CMK (cell line): ENCODE measurements around the gene FOXF1.

Source experiments
- DNase-seq: peaks from one replicate; pipeline ENCODE4 v3.0.0-alpha.2; 2010; ENCODE audit warnings: low read depth

FOXF1 gene

GRCh38 chr16:86505185-86505898 is 5.0 kb upstream of the FOXF1 start:
- DNase-seq: no peak

- DNase-seq: no peak
These were observed 4.1 kb upstream of the FOXF1 start for GRCh38 chr16:86505899-86506864.

GRCh38 chr16:86507173-86508027 is 2.9 kb upstream of the FOXF1 start:
- no peak for DNase-seq

GRCh38 chr16:86508028-86508946 is 2.0 kb upstream of the FOXF1 start:
- no peak for DNase-seq

GRCh38 chr16:86508947-86509758 is 1.2 kb upstream of the FOXF1 start:
- DNase-seq: no peak

GRCh38 chr16:86509759-86510464 is 415 bp upstream of the FOXF1 start:
- no peak for DNase-seq

- DNase-seq: no peak
These were observed 1.2 kb downstream of the FOXF1 start for GRCh38 chr16:86511317-86512161.

GRCh38 chr16:86512301-86512859 is 2.1 kb downstream of the FOXF1 start:
- no peak for DNase-seq

GRCh38 chr16:86512860-86513470 is 2.6 kb downstream of the FOXF1 start:
- no peak for DNase-seq

GRCh38 chr16:86513471-86514277 is 3.3 kb downstream of the FOXF1 start:
- no peak for DNase-seq

GRCh38 chr16:86514481-86515376 is 4.4 kb downstream of the FOXF1 start:
- no peak for DNase-seq

- DNase-seq: no peak
These were observed 5.1 kb downstream of the FOXF1 start for GRCh38 chr16:86515413-86515776.

- no peak for DNase-seq
These were observed 5.7 kb downstream of the FOXF1 start for GRCh38 chr16:86515777-86516622.

- DNase-seq: no peak
These were observed 6.3 kb downstream of the FOXF1 start for GRCh38 chr16:86516623-86517003.

- no peak for DNase-seq
These were observed 6.7 kb downstream of the FOXF1 start for GRCh38 chr16:86517033-86517432.
